Prostate gland (tissue), 2 donors: ENCODE results near the gene SHISAL2B.

Experiments used
- CTCF ChIP-seq, 4 experiments: fragments of 200-600 bp in 2 of 4; fragments of 450-650 bp in 2 of 4; sonication (generic) in 2 of 4; IDR thresholded peaks; 1 replicate in 3 of 4; 2 replicates in 1 of 4; pipeline ENCODE4 v1.5.1; 2016 to 2019; ENCODE audit warnings: antibody characterized with exemption in 4 of 4, mild to moderate bottlenecking in 2 of 4, moderate library complexity in 2 of 4
- POLR2A ChIP-seq: fragments of 450-650 bp; IDR thresholded peaks from one replicate; pipeline ENCODE4 v1.6.1; 2016; ENCODE audit warnings: antibody characterized with exemption, mild to moderate bottlenecking

- TF ChIP-seq CTCF (IDR thresholded peaks at IDR 0.05): no peak
- no peak for TF ChIP-seq POLR2A
Measured at GRCh38 chr5:64659289-64659688, 31.0 kb upstream of the SHISAL2B start.
